ENCODE measurements around the gene RPRM.

GRCh38 chr2:153432381-153432780 lies 46.2 kb downstream of the RPRM start:
- TF ChIP-seq GATA1 (IDR thresholded peaks at IDR 0.05; ENCODE audit: low read depth, low read length) (no peak), POLR2A (IDR thresholded peaks at IDR 0.05; ENCODE audit: low read length) (no peak)
